HG02981 (cell line): ENCODE results near the gene NRROS.

Experiments
- ATAC-seq: cut with Tn5 transposase; IDR thresholded peaks from one replicate; pipeline ENCODE4 v1.9.1; 2021; ENCODE audit warnings: mild to moderate bottlenecking, moderate library complexity; ENCODE audit not compliant: unreplicated experiment

The NRROS gene

GRCh38 chr3:196677353-196677752, 37.9 kb downstream of the NRROS start:
- no peak for ATAC-seq

GRCh38 chr3:196677931-196678330, 38.4 kb downstream of the NRROS start:
- no peak for ATAC-seq

GRCh38 chr3:196684548-196685407, 45.3 kb downstream of the NRROS start:
- peak; percentile 71 for ATAC-seq

- ATAC-seq = no peak
Observed at GRCh38 chr3:196686436-196686835, 46.9 kb downstream of the NRROS start.

GRCh38 chr3:196688349-196688748, 48.9 kb downstream of the NRROS start:
- no peak for ATAC-seq

GRCh38 chr3:196689941-196690660, 50.6 kb downstream of the NRROS start:
- no peak for ATAC-seq

- no peak for ATAC-seq
Observed at GRCh38 chr3:196691386-196691785, 51.9 kb downstream of the NRROS start.

GRCh38 chr3:196694202-196694638, 54.7 kb downstream of the NRROS start:
- no peak for ATAC-seq

GRCh38 chr3:196694941-196695848, 55.7 kb downstream of the NRROS start:
- no peak for ATAC-seq

GRCh38 chr3:196695849-196696226, 56.3 kb downstream of the NRROS start:
- ATAC-seq = no peak

GRCh38 chr3:196697270-196697669, 57.8 kb downstream of the NRROS start:
- no peak for ATAC-seq

- no peak for ATAC-seq
Observed at GRCh38 chr3:196699749-196700148, 60.3 kb downstream of the NRROS start.

- no peak for ATAC-seq
Observed at GRCh38 chr3:196700801-196701200, 61.3 kb downstream of the NRROS start.

GRCh38 chr3:196706327-196706726, 66.8 kb downstream of the NRROS start:
- ATAC-seq = no peak

GRCh38 chr3:196706731-196707130, 67.2 kb downstream of the NRROS start:
- no peak for ATAC-seq

- no peak for ATAC-seq
Observed at GRCh38 chr3:196707566-196707965, 68.1 kb downstream of the NRROS start.

- ATAC-seq = no peak
Observed at GRCh38 chr3:196708467-196708866, 69.0 kb downstream of the NRROS start.
